Stimulated activated CD8-positive, alpha-beta memory T cell treated with anti-CD3 and anti-CD28 coated beads, Interleukin-7, amount 100 ng/mL, for 4 hours (primary cell): ENCODE measurements around the gene ZNF106.

ENCODE experiments used
- DNase-seq, 2 donors: peaks; one replicate each; pipeline ENCODE4 v3.0.0-alpha.2; 2020; ENCODE audit warnings: low read depth in 2 of 2

Gene ZNF106

DNA sequence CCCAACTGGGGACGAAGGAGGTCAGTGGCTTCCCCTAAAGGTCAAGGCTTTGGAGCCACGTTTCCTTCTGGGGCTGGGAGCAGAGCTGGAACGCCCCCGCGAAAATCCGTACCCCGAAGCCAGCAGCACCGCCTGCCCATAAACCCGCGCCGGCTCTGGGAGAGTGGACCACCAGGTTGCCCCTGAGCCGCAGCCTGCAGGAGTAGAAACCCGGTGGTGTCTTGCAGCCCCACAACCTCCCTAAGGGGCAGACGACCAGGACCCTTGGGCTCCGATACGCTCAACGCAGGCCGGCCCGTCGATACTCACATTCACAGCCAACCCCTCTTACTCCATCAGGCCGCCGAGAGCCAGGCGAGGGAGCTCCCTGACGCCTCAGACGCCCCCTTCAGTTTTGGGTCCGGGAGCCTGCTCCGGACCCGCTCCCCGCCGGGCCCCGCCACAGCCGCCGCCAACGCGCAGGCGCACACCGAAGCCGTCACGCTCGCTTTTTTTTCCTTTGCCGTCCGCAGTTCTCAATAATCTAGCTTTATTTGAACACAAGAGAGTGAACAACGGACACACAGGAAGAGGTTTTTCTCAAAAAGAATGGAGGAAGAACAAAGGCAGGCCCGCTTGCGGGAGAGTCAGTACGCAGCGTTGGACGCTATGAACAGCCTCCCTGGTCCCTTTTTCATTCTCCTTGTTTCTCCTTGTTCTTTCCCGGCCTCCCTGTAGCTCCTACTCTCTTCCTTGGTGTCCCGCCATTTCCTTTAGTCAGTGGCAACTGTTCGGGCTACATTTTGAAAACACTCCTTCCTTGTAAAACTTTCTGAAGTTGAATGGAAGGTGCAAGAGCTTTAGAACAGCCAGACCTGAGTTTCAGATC lies at the start of gene ZNF106:
Gene ZNF106 (minus strand): TSS at position 471 of the 868 bp plus-strand sequence. CDS start 18,852 bp downstream, outside the sequence.
- peak; percentile 80 to 81 for DNase-seq

DNA sequence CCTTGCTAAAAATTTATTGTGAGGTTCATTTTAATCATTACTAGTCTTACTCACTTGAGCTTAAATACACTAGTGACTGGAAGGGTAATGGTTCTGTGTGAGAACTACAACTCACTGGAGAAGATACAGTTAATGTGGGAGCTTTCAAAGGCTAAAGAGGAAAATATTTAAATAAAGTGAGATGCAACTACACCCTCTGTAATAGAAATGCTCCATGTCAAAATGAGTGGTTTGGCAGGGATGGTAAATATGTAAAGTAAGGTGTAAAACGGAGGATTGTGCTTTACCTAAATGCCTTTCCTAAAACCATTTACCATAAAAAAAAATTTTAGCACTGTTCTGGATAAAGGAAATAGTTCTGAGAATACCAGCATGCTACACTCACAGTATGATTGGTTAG lies 42.3 kb upstream of the ZNF106 start:
- DNase-seq, result no peak

GRCh38 chr15:42528970-42529369 lies 38.0 kb upstream of the ZNF106 start:
- DNase-seq, result no peak

DNA sequence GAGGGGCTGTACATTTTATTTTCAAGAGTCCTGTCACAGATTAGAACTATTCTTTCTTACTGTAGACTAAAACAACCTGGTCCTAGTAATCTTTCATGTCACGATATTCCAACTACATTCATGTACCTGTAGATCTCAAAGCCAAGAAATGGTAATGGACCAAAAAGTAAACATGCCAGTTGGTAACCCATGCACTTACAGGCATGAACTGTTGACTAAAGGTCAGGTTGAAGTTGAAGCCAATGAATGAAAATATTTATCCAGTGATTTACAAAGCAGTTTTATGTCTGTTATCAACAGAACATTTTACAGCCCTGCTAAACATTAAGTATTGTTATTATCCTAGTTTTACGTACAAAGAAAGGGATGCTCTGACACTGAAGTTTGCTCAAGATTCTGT lies 32.4 kb upstream of the ZNF106 start:
- no peak for DNase-seq

DNA sequence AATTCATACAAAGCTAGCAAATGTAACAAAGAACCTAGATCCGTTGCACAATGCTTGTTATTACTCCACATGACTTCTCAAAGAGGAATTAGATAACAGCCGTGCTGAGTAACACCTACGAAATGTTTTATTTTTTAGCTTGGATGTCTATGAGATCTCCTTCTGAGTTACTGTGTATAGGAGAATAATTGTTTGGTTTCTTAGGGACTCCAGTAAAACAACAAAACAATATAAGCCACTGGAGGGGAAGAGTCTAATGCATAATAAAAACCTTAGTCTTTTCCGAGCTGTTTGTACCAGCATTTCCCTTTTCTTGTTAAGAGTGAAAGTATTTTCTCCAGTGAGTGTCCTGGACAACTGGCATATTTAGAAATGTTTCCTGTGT lies 20.1 kb upstream of the ZNF106 start:
- no peak for DNase-seq

DNA sequence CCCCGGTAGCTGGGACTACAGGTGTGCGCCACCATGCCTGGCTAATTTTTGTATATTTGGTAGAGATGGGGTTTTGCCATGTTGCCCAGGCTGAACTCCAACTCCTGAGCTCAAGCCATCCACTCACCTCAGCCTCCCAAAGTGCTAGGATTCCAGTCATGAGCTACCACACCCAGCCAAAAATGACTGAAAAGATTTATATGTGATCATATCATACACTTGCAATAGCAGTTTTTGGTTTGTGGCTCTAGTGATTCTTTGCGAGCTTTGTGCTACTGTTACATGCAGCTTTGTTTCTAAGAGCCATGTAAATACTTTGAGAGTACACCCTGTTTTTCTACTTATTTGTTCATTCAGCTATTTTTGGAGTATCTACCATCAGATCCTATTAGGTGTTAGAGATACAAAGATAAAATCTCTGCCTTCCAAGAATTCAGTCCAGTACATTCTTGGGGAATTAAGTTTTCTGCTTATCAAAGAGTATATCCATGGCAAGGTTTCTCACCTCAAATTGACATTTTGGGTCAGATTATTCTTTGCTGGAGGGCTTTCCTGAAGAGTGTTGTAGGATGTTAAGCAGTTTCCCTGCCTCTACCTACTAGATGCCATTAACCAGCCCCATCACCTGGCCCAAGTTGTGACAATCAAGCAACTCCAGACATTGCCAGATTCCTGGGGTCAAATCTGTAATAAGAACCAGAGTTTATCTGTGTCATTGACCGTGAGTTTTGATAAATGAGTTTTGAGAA lies 19.5 kb upstream of the ZNF106 start:
- DNase-seq, result no peak

DNA sequence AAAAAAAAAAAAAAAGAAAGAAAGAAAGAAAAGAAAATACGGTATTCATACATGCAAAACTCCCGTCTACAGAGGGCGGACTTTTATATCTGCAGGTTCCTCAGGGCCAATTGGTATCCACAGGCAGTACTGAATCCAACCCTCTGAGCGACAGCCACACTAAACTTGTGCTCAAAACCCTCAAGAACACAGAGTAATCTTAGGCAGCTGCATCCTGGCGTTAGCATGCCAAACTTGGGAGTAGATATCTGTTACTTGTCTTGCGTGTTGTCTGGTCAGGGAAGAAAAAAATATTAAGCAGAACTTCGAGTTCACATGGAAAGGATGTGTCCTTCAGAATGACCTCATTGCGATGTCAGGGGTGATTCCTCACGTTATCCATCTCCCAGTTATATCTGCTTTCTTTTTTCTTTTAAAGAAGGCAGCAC lies 17.3 kb upstream of the ZNF106 start:
- DNase-seq, result no peak

DNA sequence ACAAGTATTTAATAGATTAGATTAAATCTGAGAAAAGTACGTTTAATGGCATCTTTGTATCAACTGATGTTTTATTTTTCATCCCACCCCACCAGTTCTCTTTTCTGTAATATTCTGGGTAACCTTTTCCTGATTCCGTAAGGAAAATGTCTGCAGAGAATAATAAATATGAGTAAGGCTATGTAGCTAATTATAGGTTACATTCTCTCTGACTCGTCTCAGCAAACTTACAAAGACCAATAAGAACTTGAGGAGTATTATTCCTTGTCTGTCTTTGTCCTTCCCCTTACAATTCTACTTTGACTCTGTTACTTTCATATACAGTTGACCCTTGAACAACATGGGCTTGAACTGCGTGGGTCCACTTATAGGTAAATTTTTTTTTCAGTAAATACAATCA lies 16.6 kb upstream of the ZNF106 start:
- no peak for DNase-seq

GRCh38 chr15:42504631-42505030 lies 13.7 kb upstream of the ZNF106 start:
- DNase-seq, result no peak

DNA sequence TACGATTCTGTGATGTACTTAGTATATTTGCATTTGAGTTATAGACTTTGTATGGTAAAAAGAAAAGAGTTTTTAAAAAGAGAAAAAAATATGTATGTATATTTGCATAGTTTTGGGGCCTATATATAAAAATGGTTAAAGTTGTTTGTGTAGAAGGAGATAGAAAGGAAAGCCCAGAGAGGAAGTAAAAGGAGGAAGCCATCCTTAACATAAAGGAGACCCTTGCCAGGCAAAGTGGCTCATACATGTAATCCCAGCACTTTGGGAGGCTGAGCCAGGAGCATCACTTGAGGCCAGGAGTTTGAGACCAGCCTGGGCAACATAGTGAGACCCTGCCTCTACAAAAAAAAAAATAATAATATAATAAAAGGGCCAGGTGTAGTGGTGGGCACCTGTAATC lies 12.9 kb upstream of the ZNF106 start:
- DNase-seq, result no peak

DNA sequence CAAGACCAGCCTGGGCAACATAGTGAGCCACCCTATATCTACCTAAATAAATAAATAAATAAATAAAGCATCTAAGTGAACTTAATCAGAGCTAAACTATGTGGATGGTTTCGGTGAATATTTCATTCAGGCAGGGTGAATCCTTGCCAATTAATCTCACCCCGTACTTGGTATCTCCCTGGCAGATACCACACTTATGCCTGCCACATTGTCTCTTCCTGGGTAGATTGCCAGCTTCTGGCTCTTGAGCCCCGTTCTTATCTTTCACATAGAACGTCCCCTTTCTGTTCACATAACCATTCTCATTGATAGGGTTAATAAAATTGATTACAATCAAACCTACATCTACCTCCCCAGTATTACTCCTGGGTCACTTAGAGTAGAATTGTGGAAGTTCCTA lies 11.5 kb upstream of the ZNF106 start:
- DNase-seq, result no peak

DNA sequence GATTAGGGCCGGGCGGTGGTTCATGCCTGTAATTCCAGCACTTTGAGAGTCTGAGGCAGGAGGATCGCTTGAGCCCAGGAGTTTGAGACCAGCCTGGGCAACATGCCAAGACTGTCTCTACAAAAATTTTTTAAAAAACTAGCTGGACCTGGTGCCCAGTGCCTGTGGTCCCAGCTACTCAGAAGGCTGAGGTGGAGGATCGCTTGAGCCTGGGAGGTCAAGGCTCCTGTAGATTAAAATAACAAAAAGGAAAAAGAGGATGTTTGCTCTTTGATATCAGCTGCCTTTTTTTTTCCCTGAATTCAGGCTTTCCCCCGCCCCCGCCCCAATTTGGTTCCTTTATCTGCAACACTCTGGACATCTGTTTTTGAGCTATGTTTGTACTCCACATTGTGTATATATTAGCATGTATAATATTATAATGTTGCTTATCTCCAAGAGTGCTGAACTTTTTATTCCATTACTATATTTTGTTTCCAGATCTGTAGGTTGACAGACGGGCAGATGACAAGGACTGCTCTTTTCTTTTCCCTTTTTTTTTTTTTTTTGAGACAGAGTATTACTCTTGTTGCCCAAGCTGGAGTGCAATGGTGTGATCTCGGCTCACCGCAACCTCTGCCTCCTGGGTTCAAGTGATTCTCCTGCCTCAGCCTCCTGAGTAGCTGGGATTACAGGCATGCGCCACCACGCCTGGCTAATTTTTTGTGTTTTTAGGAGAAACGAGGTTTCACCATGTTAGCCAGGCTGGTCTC lies 9.1 kb upstream of the ZNF106 start:
- no peak for DNase-seq

- DNase-seq, result no peak
Observed at GRCh38 chr15:42498212-42499068, 7.5 kb upstream of the ZNF106 start.

DNA sequence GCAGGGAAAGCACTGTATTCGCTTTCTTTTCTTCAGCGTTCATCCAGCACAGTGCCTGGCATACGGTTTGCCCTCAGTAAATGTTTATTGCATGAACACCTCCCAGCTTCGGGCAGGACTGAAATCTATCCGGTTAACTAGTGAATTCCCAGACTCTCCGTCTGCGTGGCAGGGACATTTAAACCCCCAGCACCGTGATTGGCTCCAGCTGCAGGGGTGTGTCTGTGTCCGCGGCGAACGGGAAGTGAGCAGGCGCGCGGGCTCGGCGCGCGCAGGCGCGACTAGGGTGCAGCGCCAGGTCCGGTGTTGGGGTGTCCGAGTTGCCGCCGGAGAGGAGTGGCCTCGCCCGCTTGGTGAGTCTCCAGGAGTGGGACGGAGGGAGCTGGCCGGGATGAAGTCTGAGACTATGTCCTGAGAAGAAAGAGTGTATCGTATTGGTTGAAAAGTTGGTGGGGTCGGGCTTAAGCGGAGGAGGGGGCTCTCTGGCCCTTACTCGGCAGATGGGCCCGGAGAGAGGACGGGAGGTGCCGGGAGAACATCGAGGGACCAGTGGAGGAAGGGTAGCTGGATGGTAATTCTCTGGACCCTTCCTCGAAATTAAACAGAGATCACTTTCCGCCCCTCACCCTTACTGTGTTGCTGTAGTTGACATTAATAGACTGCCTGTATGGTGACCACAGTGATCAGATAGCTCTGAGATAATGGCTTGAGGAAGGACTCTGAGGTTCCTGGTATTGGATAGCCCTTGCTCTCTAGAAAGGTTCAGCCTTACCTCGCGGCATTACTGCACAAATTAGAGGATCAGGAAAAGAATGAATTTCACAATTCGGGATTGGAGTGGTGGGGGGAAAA lies 4.6 kb upstream of the ZNF106 start, which contains the start of gene SNAP23:
Gene SNAP23 (plus strand): TSS at position 274 of the 852 bp plus-strand sequence. CDS start 16,213 bp downstream, outside the sequence.
- peak; percentile 59 to 75 for DNase-seq

GRCh38 chr15:42494998-42495360 lies 4.0 kb upstream of the ZNF106 start:
- DNase-seq, result peak in 1 of 2 donors; percentile 22

- no peak for DNase-seq
Observed at GRCh38 chr15:42493679-42494078, 2.7 kb upstream of the ZNF106 start.

GRCh38 chr15:42491539-42492225 lies 741 bp upstream of the ZNF106 start:
- DNase-seq, result no peak

DNA sequence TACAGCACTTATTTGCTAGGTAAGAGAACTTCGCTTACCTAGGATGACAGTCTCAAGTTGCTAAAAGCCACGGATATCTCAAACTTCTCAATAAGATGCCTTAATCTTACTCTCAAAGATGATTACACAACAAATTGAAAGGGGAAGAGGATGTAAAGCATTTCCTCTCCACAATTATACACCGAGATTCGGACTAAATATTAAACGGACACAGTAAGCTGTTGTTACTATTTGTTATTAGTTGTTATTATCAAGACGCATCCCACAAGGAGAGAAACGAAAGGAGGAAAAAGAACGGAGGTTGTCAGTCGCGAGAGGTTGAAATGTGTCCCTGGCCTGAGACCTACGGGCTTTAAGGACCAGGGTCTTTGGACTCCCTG lies 660 bp downstream of the ZNF106 start:
- no peak for DNase-seq

DNA sequence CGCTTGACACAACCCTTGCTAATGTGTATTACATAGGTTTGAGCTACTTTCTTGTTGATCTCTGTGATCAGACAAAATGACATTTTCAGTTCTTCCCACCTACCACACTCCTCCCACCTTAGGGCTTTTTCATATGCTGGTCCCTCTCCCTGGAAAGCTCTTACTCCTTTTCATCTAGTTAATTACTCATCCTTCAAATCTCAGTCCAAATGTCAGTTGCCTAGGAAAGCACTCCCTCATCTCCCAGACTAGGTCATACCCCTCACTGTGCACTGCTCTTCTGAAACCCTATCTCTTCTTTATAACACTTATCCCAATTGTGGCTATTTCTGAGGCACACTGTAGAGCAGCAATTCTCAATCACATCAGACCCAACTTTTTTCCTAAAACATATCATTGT lies 7.3 kb downstream of the ZNF106 start:
- DNase-seq, result no peak

GRCh38 chr15:42482701-42483100 lies 8.2 kb downstream of the ZNF106 start:
- DNase-seq, result no peak
